Adrenal gland (tissue), 12 donors: Measurements from ENCODE around the gene IL36G. TPM values are rescaled to one million over a fixed set of nuclear protein-coding genes. Genes with fewer than 3 reads are reported as not detected.

Experiments used
- DNase-seq, 7 donors: peaks; one replicate each; pipeline ENCODE4 v3.0.0-alpha.2; 2019 to 2020
- H3K27ac ChIP-seq, 5 donors: fragments of 200-600 bp; sonication (generic) in 4 of 5; 1 replicate in 3 of 5; 2 replicates in 2 of 5; pipeline versions ENCODE4 v1.5.1 to v1.8.0; 2016 to 2020; ENCODE audit warnings: mild to moderate bottlenecking in 1 of 5
- H3K27me3 ChIP-seq: fragments of 200-600 bp; 2 replicates; pipeline ENCODE4 v1.8.0; 2021
- H3K36me3 ChIP-seq, 2 donors: fragments of 200-600 bp; replicated peaks in 1 of 2; 1 replicate in 1 of 2; 2 replicates in 1 of 2; pipeline versions ENCODE4 v1.5.1 to v1.8.0; 2018 to 2022
- H3K4me1 ChIP-seq, 2 donors: fragments of 200-600 bp; replicated peaks in 1 of 2; 1 replicate in 1 of 2; 2 replicates in 1 of 2; pipeline versions ENCODE4 v1.5.1 to v1.8.0; 2018 to 2021
- H3K4me3 ChIP-seq, 4 donors: fragments of 200-600 bp; sonication (generic) in 3 of 4; one replicate each; pipeline ENCODE4 v1.5.1; 2016 to 2018
- H3K9me3 ChIP-seq, 3 donors: fragments of 200-600 bp; sonication (generic) in 1 of 3; replicated peaks in 1 of 3; 1 replicate in 2 of 3; 2 replicates in 1 of 3; pipeline versions ENCODE4 v1.5.1 to v1.8.0; 2016 to 2021
- POLR2A ChIP-seq, 2 donors: fragments of 450-650 bp; IDR thresholded peaks; one replicate each; pipeline ENCODE4 v1.6.1; 2017; ENCODE audit warnings: antibody characterized with exemption in 2 of 2, mild to moderate bottlenecking in 2 of 2, moderate library complexity in 1 of 2
- WGBS, 4 donors: extraction: QIAGEN DNeasy Blood & Tissue Kit in 2 of 4; methylation state at CpG; one replicate each; pipeline versions ENCODE4 v1.1.5 to v1.1.7; 2013 to 2017; 5-methylcytosine and 5-hydroxymethylcytosine counted together
- intact Hi-C, 2 donors: fragments of 100-400 bp; cut with DNase I; formaldehyde crosslinking; loops; one replicate each; pipeline versions ENCODE4 v1.14.1 to v1.15.0; 2022 to 2023
- polyA plus RNA-seq, 3 donors: library from polyadenylated mRNA; stranded (reverse); fragments of 200-250 nt in 2 of 3; fragments of 350-450 nt in 1 of 3; fragmentation: Illumina TruSeq in 1 of 3; extraction: RNeasy Lipid Tissue Mini Kit (QIAGEN cat#74804) in 1 of 3; gene quantifications; one replicate each; pipeline ENCODE4 v1.2.3, GENCODE V29; 2013 to 2014
- total RNA-seq, 9 donors: library from RNA; depleted of rRNA in 4 of 9; stranded (reverse); fragments of >200 nt in 4 of 9; fragments of 120-200 nt in 1 of 9; fragmentation: NEBNext Ultra II Directional in 1 of 9; extraction: Animal tissue kit (Norgen Biotek cat#: 25700) in 1 of 9; gene quantifications; one replicate each; pipeline versions ENCODE4 v1.1.0 to v1.2.4, GENCODE V29; 2013 to 2023
- TF ChIP-seq, protein P1 (sequence below), 6 experiments: fragments of 450-650 bp in 4 of 6; fragments of 200-600 bp in 2 of 6; sonication (generic) in 1 of 6; IDR thresholded peaks; 1 replicate in 5 of 6; 2 replicates in 1 of 6; pipeline versions ENCODE4 v1.5.1 to v1.8.0; 2016 to 2021; ENCODE audit warnings: antibody characterized with exemption in 6 of 6, mild to moderate bottlenecking in 2 of 6, moderate library complexity in 1 of 6
- donor health status: healthy with polysubstance abuse.
- donor health status: Bipolar disorder and iron deficiency.
- donor health status: DM: yes; HTN: yes; CAD: no.
- donor health status: DM: no; HTN: no; CAD: no.
- donor health status: DM: no; HTN: no; CAD: no.
- donor health status: DM: yes; HTN: yes; CAD: no.

Gene IL36G
- total and polyA plus RNA-seq, 12 donors, result 0.28 TPM; not detected in 11

DNA sequence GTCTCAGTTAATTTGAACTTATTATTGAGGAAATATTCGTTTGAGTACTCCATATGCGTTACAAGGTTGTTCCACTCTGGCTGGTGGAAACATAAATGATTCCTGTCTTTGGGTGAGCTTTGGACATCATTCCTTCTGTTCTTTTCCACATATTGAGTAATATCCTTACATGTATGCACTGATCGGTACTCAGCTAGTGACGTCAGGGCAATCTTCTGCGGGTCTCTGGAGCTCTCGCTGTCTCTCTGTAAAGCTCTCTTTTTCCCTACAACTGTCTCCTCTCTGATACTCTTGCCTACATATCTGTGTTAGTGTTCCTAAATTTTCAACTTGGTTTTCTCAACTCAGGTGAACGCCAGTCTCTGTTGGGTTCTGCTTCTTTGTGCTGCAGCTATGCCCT is 23.4 kb upstream of the IL36G start:
- no peaks in the 10 kb centered on the region for H3K9me3 ChIP-seq
- no peak overlapping the region for H3K4me3 ChIP-seq
- intact Hi-C loops, result no loop called here
- DNase-seq, result no peak
- no peaks in the 10 kb centered on the region for H3K36me3 ChIP-seq
- H3K27ac ChIP-seq, result no peak overlapping the region
- WGBS, 4 donors, result 85 to 93% (median 90%) methylated on average over 7 of the region's 7 CpGs
- TF ChIP-seq POLR2A (IDR thresholded peaks at IDR 0.05), result no peak
- TF ChIP-seq, protein P1, sequence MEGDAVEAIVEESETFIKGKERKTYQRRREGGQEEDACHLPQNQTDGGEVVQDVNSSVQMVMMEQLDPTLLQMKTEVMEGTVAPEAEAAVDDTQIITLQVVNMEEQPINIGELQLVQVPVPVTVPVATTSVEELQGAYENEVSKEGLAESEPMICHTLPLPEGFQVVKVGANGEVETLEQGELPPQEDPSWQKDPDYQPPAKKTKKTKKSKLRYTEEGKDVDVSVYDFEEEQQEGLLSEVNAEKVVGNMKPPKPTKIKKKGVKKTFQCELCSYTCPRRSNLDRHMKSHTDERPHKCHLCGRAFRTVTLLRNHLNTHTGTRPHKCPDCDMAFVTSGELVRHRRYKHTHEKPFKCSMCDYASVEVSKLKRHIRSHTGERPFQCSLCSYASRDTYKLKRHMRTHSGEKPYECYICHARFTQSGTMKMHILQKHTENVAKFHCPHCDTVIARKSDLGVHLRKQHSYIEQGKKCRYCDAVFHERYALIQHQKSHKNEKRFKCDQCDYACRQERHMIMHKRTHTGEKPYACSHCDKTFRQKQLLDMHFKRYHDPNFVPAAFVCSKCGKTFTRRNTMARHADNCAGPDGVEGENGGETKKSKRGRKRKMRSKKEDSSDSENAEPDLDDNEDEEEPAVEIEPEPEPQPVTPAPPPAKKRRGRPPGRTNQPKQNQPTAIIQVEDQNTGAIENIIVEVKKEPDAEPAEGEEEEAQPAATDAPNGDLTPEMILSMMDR (IDR thresholded peaks at IDR 0.05), result no peak
- H3K4me1 ChIP-seq, result no peaks in the 10 kb centered on the region
- no peaks in the 10 kb centered on the region for H3K27me3 ChIP-seq

DNA sequence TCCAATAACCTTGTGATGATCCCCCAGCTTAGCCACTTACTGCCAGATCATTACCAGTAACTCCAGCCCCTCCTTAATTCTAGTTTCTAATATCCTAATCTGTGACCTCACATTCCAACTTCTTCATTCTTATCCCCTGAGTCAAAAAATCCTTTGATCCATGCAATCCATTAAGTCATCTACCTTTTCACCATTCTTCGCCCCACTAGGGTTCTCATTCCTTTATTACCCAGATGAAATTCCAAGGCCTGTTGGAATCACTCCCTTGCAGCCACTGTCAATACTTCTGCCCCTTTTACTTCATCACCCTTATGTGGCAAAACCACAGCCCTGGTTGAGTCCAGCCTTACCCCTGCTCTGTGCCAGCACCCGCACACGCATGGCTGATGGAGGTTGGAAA is 20.3 kb upstream of the IL36G start:
- no peaks in the 10 kb centered on the region for H3K9me3 ChIP-seq
- 94 to 100% (median 94%) methylated on average over 3 of the region's 3 CpGs for WGBS, 4 donors
- H3K36me3 ChIP-seq, result no peaks in the 10 kb centered on the region
- no peak overlapping the region for H3K4me3 ChIP-seq
- no peak for DNase-seq
- intact Hi-C loops, result loop anchor here in 1 of 2 donors (5.0 kb wide), 1 partner anchor 210 kb away; no protein-coding TSS in a partner anchor
- H3K27ac ChIP-seq, result no peak overlapping the region
- no peaks in the 10 kb centered on the region for H3K4me1 ChIP-seq
- no peaks in the 10 kb centered on the region for H3K27me3 ChIP-seq
- no peak for TF ChIP-seq POLR2A (IDR thresholded peaks at IDR 0.05)
- TF ChIP-seq, protein P1 (IDR thresholded peaks at IDR 0.05), result no peak

DNA sequence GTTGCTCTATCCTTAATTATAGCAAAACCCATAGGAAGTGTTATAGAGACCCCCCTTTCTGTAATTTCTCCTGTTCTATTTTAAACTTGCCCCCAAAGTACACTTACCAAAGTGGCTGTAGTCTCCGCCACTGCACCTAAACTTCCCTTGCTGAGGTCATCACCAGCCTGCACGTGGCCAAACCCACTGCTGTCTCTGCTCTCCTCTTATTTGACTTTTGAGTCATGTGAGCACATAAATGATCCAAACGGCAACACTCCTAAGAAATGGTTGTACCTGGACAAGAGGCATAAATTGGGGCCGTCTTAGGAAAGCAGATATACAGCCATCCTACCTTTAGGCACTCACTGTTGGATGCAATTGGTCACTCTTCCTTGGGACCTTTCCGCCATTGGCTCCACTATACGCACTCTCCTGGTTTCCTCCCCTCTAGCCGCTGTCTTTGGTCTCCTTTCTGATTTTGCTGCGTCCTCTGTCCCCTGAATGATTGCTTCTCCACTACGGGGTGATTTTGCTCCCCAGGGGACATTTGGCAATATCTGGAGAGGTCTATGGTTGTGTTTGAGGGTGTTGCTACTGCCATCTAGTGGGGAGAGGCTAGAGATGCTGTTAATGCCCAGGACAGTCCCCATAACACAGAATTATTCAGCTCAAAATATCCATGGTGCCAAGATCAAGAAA is 19.2 kb upstream of the IL36G start:
- Histone ChIP-seq H3K27ac (no peak overlapping the region), H3K9me3 (no peaks in the 10 kb centered on the region), H3K4me1 (no peaks in the 10 kb centered on the region), H3K36me3 (no peaks in the 10 kb centered on the region), H3K4me3 (no peak overlapping the region), H3K27me3 (no peaks in the 10 kb centered on the region)
- no peak for TF ChIP-seq POLR2A (IDR thresholded peaks at IDR 0.05)
- TF ChIP-seq, protein P1 (IDR thresholded peaks at IDR 0.05), result peak; percentile 52 to 71 (median 62)
- peak; percentile 19 to 60 (median 41) for DNase-seq
- intact Hi-C loops, result loop anchor here in 1 of 2 donors (5.0 kb wide), 1 partner anchor 211 kb away; no protein-coding TSS in a partner anchor
- WGBS, 4 donors, result 34 to 45% (median 38%) methylated on average over 8 to 9 of the region's 9 CpGs

DNA sequence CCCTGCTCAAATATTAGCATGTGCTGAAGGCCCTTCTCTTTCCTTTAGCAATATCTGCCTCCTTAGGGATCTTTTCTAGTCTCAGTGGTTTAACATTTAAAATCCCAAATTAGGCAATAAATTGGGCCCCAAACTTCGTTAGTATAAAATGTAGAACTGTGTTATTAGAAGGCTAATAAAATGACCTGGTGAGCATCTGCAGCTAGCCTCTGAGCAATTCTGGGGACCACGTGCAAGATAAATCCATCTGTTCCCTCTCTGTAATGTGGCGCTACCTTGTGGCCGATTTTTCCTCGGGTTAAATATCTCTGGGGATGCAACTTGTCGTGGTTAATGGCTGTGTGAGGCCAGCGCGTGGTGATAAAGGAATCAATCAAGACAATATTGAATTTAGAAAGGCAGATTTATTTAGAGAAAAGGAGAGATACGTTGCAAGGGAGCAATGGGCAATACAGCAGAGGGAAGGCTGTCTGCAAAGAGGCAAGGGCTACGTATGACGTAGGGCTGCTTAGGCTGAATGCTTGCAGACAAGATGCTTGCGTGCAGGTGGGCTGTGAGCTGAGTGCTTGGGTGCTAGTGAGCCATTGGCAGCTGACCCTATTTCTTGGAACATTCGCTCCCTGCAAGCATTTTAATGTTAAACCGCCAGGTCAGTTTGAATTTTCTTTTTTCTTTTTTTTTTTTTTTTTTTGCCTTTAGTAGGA is 18.5 kb upstream of the IL36G start:
- 61 to 67% (median 66%) methylated on average over 14 of the region's 14 CpGs for WGBS, 4 donors
- H3K4me3 ChIP-seq, result no peak overlapping the region
- H3K4me1 ChIP-seq, result no peaks in the 10 kb centered on the region
- no peak for TF ChIP-seq POLR2A (IDR thresholded peaks at IDR 0.05)
- TF ChIP-seq, protein P1 (IDR thresholded peaks at IDR 0.05), result peak in 1 of 6 experiments; percentile 10
- no peaks in the 10 kb centered on the region for H3K27me3 ChIP-seq
- intact Hi-C loops, result loop anchor here in 1 of 2 donors (5.0 kb wide), 1 partner anchor 212 kb away; no protein-coding TSS in a partner anchor
- H3K9me3 ChIP-seq, result no peaks in the 10 kb centered on the region
- H3K36me3 ChIP-seq, result no peaks in the 10 kb centered on the region
- H3K27ac ChIP-seq, result no peak overlapping the region
- no peak for DNase-seq
